Fibroblast of the conjunctiva (primary cell): Measurements from ENCODE around the gene MED29.

Experiments
- DNase-seq: peaks from one replicate; pipeline ENCODE4 v3.0.0-alpha.2; 2010; ENCODE audit warnings: low read depth

Gene MED29

DNA sequence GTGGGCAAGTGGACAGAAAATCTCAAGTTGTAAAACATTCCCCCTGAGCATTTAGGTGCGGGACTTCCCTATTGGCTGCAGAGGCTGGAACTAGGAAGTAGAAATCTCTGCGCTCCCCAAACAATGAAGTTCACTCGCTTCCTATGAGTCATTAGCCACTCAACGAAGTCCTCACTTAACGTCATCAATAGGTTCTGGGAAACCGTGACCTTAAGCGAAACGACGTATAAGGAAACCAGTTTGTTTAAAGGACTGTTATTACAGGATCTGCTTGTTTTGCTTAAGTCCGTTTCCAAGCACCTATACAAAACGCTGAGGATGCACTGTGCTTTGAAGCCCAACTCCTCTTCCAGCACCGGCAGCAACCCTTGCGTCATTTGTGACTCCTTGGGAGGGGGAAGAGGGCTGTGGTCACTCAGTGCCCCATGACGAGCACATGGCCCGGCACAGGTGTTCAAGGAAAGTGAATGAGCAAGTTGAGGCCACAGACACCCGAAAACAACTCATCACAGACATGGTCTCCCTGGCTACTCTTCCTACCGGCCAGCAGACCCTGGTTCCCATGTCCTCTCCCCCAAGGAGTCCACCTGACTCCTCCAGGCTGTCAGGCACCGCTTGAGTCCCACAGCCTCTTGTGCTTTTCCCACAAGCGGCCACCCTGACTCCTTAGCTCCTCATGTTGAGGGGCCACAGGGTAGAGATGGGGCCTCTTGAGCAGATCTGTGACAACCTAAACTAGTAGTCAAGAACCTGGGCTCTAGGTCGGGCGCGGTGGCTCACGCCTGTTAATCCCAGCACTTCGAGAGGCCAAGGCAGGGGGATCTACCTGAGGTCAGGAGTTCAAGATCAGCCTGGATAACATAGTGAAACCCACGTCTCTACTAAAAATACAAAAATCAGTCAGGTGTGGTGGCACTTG lies 39.8 kb downstream of the MED29 start:
- no peak for DNase-seq

- DNase-seq = no peak
These were observed 41.5 kb downstream of the MED29 start for GRCh38 chr19:39432677-39433025.

DNA sequence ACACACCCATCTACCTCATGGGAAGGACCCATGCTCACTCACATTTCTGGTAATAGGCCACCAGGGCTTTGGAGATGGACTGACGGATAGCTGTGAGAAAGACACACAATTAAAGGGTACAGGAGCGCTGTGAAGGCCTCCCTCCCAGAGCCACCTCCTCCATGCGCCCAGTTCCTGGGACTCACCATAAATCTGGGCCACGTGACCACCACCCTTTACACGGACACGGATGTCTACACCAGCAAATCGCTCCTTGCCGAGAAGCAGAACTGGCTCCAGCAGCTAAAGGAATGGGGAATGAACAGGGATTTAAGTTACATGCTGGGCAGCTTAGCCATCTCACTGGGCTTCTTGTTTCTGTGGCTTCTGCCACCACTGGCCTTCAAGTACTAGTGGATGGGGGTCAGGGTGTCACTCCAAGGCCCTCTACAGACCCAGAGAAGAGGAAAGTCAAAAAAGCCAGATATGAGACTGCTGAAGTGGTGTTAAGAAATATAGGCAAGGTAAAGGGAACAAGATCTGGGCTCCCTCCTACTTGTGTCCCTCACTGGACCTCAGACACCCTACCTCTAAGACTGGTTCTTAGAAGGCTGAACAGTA lies 42.4 kb downstream of the MED29 start:
- no peak for DNase-seq

GRCh38 chr19:39434123-39435076 lies 43.2 kb downstream of the MED29 start:
- DNase-seq = no peak

DNA sequence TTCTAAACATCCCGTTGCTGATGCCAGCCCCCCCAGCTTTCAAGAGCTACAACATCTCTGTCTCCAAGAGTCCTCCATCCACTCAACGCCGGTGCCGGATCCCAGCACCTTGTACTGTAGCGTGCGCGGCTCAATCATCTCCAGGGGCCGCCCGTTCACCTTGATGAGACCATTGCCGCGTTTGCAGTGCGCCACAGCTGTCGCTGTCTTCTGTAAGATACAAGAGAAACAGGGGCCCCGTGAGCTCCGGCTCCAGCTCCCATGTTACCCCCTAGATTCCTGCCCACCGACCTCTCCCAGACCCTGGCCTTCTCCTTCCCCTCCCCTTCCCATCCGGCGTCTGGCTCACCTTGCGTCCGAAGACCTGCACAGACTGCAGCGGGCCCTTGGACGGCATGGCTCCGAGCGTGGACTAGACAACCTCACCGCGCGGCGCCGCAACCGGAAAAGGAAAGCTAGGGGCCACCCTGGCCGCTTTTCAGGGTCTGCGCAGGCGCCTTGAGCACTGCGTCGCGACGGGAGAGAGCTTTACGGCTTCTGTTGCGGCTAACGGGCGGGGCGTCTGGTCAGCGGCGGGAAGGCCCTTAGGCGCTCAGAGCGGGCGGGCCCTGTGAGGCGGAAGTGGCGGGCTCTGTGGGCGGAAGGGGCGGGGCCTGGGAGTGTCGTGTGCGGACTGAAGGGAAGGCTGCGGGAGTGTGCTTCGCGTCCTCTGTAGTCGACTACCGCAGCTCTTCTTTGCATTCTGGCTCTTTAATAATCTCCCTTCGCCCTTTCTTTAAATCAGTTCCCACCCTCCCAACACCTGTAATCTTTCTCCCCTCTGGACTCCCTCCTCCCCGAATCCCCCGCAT lies 44.5 kb downstream of the MED29 start, which contains the start of gene RPS16:
Gene RPS16, minus strand, starts transcription at position 451 of the 851 bp plus-strand sequence. Its CDS starts 54 bp downstream, at position 397.
- peak; percentile 95 for DNase-seq

GRCh38 chr19:39436350-39436716 lies 45.2 kb downstream of the MED29 start:
- no peak for DNase-seq

GRCh38 chr19:39438270-39438934 lies 47.2 kb downstream of the MED29 start:
- no peak for DNase-seq

- no peak for DNase-seq
These were observed 53.5 kb downstream of the MED29 start for GRCh38 chr19:39444598-39445195.

DNA sequence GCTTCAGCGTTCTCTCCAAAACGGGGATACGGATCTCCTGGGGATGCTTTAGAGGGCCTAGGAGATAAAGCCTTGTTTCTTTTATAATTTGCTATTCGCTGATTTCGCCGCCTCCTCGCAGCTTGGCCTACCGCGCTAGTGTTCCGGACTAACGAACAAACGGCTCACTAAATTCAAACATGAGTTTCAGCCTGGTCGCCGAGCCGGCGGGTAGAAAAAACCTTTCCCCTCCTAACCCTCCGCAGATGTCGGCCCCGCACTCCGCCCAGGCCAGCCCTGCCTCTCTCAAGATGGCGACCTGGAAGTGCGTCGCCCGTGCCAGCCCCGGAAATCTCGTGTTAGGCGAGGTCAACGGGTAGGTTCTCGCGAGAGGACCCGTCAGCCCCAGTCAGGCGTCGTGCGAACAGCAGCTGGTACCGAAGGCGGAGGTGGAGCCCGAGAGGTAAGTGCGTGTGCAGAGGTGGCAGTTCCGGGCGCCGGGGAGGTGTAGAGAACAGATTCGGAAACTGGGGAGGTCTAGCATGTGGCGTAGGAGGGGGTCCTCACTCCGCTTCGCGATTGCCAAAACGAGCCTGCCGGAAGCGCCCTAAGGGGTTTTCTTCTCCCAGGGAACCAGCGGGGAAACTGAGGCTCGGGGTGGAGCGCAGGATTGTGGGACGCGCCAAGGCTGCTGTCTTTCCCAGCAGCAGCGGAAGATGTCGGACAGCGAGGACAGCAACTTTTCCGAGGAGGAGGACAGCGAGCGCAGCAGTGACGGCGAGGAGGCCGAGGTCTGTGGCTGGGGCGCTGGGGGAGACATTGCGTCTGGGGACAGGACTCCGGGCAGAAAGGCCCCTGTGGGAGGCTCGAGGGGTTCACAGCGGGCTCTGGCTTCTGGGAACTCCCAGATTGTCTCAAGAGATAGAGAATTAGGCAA lies 54.3 kb downstream of the MED29 start, which contains the start of gene SUPT5H:
Gene SUPT5H, plus strand, starts transcription at position 387 of the 916 bp plus-strand sequence. Its CDS starts 309 bp downstream, at position 696.
- peak; percentile 96 for DNase-seq

DNA sequence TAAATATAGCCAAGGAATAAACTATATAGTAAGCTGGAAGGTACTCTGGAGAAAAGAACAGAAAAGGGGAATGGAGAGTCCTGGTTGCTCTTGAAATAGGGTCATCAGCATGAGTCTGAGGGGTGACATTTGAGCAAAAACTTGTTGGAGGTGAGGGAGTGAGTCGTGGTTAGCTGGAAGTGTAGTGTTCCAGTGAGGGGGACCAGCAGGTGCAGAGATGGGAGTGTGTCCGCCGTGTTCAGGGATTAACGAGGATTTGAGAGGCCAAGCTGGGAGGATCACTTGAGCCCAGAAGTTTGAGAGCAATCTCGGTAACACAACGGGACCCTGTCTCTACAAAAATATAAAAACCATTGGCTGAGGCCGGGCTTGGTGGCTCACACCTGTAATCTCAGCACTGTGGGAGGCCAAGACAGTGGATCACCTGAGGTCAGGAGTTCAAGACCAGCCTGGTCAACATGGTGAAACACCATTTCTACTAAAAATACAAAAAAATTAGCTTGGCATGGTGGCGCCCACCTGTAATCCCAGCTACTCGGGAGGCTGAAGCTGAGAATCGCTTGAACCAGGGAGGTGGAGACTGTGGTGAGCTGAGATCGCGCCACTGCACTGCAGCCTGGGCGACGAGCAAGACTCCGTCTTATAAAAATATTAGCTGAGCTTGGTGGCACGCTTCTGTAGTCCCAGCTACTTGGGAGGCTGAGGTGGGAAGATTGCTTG lies 55.3 kb downstream of the MED29 start:
- DNase-seq = no peak

DNA sequence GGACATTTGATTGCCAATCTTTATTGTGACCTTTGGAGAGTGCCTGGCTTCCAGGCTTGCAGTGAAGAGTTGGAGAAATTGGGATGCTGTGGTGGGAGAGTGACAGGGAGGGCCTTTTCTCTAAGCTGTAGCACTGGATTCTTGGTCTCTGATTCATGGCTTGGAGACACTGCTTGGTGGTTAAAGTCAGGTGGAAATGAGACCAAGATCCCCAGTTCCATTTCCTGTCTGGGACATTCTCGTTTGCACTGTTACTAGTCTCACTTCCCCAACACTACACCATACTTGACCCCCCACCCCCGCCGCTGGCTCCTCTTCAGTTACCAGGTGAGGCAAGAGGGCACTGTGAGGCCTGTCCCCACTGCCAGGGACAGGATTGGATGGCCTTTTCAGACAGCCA lies 57.1 kb downstream of the MED29 start:
- DNase-seq = no peak

- no peak for DNase-seq
These were observed 58.1 kb downstream of the MED29 start for GRCh38 chr19:39449116-39449797.
